ENCODE data around the gene C19orf18.
"Not testable (repeated sequence)": the region's sequence is repeated elsewhere in the genome, so short reads cannot be mapped to it uniquely, and the experiment has no call there.

C19orf18 gene

GRCh38 chr19:57974434-57974833 is at the start of gene C19orf18:
Gene C19orf18, minus strand, starts transcription at chr19:57974534. Its CDS starts 102 bp downstream, at chr19:57974432.
- DNase-seq, result no peak

- DNase-seq, result no peak
Measured at GRCh38 chr19:58022283-58022660, 47.9 kb upstream of the C19orf18 start.

GRCh38 chr19:58021541-58022282 is 47.4 kb upstream of the C19orf18 start:
- DNase-seq, result peak; percentile 21

- no peak for DNase-seq
Measured at GRCh38 chr19:58020129-58020528, 45.8 kb upstream of the C19orf18 start.

- no peak for DNase-seq
Measured at GRCh38 chr19:58014141-58014540, 39.8 kb upstream of the C19orf18 start.

GRCh38 chr19:58010507-58010906 is 36.2 kb upstream of the C19orf18 start:
- no peak for DNase-seq

GRCh38 chr19:58009666-58010301 is 35.5 kb upstream of the C19orf18 start:
- DNase-seq, result peak; percentile 83

- DNase-seq, result no peak
Measured at GRCh38 chr19:58009301-58009665, 34.9 kb upstream of the C19orf18 start.

- DNase-seq, result not testable (repeated sequence)
Measured at GRCh38 chr19:58008877-58009276, 34.5 kb upstream of the C19orf18 start.

GRCh38 chr19:58007285-58007684 is 33.0 kb upstream of the C19orf18 start:
- DNase-seq, result no peak

GRCh38 chr19:58003174-58003828 is 29.0 kb upstream of the C19orf18 start:
- no peak for DNase-seq

- peak; percentile 88 for DNase-seq
Measured at GRCh38 chr19:58002384-58003173, 28.2 kb upstream of the C19orf18 start, which contains the start of gene ZNF606. Gene ZNF606, minus strand, starts transcription at chr19:58002820. Its CDS starts 1,501 bp downstream, at chr19:58001319.

- peak; percentile 14 for DNase-seq
Measured at GRCh38 chr19:58001895-58002369, 27.6 kb upstream of the C19orf18 start.

- no peak for DNase-seq
Measured at GRCh38 chr19:58000677-58001076, 26.3 kb upstream of the C19orf18 start.

- no peak for DNase-seq
Measured at GRCh38 chr19:57992841-57993240, 18.5 kb upstream of the C19orf18 start.

- DNase-seq, result peak; percentile 5
Measured at GRCh38 chr19:57978586-57979289, 4.4 kb upstream of the C19orf18 start.

- DNase-seq, result no peak
Measured at GRCh38 chr19:57964761-57965160, 9.6 kb downstream of the C19orf18 start.

GRCh38 chr19:57961785-57962184 is 12.5 kb downstream of the C19orf18 start:
- DNase-seq, result no peak

- no peak for DNase-seq
Measured at GRCh38 chr19:57954996-57955395, 19.3 kb downstream of the C19orf18 start.

GRCh38 chr19:57949702-57950101 is 24.6 kb downstream of the C19orf18 start:
- no peak for DNase-seq

GRCh38 chr19:57949296-57949695 is 25.0 kb downstream of the C19orf18 start:
- no peak for DNase-seq

GRCh38 chr19:57947419-57948134 is 26.8 kb downstream of the C19orf18 start, which contains the start of gene ZNF256:
Gene ZNF256, minus strand, starts transcription at chr19:57947706. Its CDS starts 232 bp downstream, at chr19:57947474.
- peak; percentile 93 for DNase-seq

Data from fibroblast of skin of right quadriceps (primary cell).